ENCODE data around the gene EYA4. TPM values are rescaled to one million over a fixed set of nuclear protein-coding genes. Genes with fewer than 3 reads are reported as not detected.
"Not testable (repeated sequence)": the region's sequence is repeated elsewhere in the genome, so short reads cannot be mapped to it uniquely, and the experiment has no call there.

EYA4 gene
- total RNA-seq, 1 experiment from 2014 or later, result 55.3 TPM

DNA sequence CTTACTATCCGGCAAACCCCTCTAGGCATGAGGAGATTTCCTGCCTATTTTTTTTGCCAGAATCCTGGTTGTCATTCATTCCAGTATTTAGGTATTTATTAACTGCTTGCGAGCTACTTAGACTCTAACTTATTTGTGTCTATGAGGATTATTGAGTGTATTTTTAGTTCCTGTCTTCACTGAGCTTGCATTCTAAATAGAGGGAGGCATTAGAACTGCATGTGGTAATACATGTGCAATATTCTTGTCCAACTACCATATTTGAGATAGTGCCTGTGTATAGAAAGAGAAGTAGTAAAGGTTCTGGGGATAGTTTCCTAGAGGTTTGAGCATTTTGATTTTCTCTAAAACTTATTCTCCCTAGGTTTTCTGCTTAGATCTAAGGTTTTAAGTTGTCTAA, 308.9 kb downstream of the EYA4 start:
- no peak for DNase-seq (ENCODE audit: low read depth, low spot score)
- in situ Hi-C loops (cut with HindIII; ENCODE audit: low pct_unique_long_range_greater_than_20kb, low sequenced_read_pairs), result no loop called here

DNA sequence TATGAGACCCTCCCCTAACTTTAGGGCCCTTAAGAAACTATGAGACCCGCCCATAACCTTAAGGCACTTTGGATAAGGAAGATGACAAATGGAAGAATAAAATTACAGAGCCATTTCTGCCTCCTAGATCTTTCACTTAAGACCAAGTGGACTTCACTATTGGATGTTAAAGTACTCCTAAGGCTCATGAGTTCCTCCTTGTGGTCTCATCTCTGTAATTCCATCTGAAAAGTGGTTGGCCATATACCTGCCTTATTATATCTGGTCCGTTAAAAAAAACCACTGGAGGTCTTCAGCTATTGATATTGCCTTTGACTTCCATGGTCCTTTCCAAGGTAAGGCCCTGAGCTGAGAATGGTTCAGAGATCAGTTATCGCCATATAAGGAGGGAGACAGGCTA, 310.3 kb downstream of the EYA4 start:
- DNase-seq (ENCODE audit: low read depth, low spot score), result peak; percentile 32
- in situ Hi-C loops (cut with HindIII; ENCODE audit: low pct_unique_long_range_greater_than_20kb, low sequenced_read_pairs), result no loop called here

- DNase-seq (ENCODE audit: low read depth, low spot score), result no peak
- in situ Hi-C loops (cut with HindIII; ENCODE audit: low pct_unique_long_range_greater_than_20kb, low sequenced_read_pairs), result no loop called here
Measured at GRCh38 chr6:133551847-133552341, 310.7 kb downstream of the EYA4 start.

GRCh38 chr6:133553652-133554051, 312.5 kb downstream of the EYA4 start:
- DNase-seq (ENCODE audit: low read depth, low spot score), result peak; percentile 71
- in situ Hi-C loops (cut with HindIII; ENCODE audit: low pct_unique_long_range_greater_than_20kb, low sequenced_read_pairs), result no loop called here

DNA sequence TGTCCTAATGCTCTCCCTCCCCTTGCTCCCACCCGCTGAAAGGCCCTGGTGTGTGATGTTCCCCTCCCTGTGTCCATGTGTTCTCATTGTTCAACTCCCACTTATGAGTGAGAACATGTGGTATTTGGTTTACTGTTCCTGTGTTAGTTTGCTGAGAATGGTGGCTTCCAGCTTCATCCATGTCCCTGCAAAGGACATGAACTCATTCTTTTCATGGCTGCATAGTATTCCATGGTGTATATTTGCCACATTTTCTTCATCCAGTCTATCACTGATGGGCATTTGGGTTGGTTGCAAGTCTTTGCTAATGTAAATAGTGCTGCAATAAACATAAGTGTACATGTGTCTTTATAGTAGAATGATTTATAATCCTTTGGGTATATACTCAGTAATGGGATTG, 313.0 kb downstream of the EYA4 start:
- in situ Hi-C loops (cut with HindIII; ENCODE audit: low pct_unique_long_range_greater_than_20kb, low sequenced_read_pairs); DNase-seq (ENCODE audit: low read depth, low spot score): not testable (repeated sequence)

DNA sequence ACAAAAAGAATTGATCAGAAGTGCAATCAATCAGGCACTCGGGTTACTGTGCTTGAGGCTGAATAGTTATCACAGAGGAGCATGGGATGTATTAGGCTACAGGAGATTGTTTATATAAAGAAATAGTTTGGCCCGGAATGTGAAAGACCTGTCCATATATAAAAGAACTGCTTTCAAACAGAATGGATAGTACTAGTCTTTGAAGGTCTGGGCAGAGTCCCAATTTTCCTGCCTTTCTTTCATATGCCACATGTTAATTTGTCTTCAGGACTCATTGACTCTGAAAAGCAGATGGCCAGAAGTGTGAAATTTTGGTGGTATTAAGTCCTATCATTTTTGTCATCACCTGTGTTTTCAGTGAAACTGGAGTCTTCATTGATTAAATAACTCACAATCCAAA, 314.5 kb downstream of the EYA4 start:
- DNase-seq (ENCODE audit: low read depth, low spot score), result no peak
- in situ Hi-C loops (cut with HindIII; ENCODE audit: low pct_unique_long_range_greater_than_20kb, low sequenced_read_pairs), result no loop called here

- in situ Hi-C loops (cut with HindIII; ENCODE audit: low pct_unique_long_range_greater_than_20kb, low sequenced_read_pairs), result no loop called here
- no peak for DNase-seq (ENCODE audit: low read depth, low spot score)
Measured at GRCh38 chr6:133559926-133560325, 318.8 kb downstream of the EYA4 start.

- DNase-seq (ENCODE audit: low read depth, low spot score), result no peak
- in situ Hi-C loops (cut with HindIII; ENCODE audit: low pct_unique_long_range_greater_than_20kb, low sequenced_read_pairs), result no loop called here
Measured at GRCh38 chr6:133567636-133568035, 326.5 kb downstream of the EYA4 start.

DNA sequence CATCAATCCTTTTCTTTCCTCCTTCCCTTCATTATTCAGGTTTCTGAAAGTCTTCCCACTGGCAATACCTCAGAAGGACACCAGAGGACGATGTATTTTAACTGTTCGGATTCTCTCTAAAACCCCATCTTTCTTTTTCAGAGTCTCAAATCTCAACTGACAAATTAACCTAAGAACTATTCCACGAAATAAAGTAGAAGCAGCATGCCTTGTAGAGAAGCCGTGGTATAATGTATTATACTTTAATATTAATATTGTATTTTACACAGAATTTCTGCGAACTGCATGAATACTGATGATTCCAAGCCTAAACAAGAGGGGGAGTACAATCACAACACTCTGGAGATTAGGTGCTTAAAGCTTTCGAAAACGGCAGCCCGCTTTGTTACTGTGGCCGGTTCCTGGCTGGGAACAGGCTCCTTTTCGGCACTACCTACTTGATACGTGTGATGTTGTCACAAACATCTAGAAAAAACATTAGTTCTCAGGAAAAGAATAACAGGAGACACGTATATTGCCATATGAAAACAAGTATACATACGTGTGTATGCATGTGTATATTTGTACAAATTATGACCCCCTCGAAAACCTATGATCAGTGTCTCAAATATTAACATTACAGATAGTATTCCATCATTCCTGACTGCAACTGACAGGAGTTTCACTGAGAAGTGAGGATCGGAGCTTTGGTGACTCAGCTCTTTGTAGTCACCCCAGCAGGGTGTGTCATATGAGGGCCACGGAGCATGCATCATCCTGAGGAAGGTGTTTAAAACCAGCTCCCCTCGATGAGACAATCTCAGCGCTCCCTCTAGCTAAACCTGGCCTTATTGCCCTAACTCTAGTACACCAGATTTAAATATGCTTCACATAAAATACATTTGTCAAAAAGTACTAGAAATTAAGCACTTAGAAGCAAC, 328.1 kb downstream of the EYA4 start:
- in situ Hi-C loops (cut with HindIII; ENCODE audit: low pct_unique_long_range_greater_than_20kb, low sequenced_read_pairs), result no loop called here
- peak; percentile 85 for DNase-seq (ENCODE audit: low read depth, low spot score)

DNA sequence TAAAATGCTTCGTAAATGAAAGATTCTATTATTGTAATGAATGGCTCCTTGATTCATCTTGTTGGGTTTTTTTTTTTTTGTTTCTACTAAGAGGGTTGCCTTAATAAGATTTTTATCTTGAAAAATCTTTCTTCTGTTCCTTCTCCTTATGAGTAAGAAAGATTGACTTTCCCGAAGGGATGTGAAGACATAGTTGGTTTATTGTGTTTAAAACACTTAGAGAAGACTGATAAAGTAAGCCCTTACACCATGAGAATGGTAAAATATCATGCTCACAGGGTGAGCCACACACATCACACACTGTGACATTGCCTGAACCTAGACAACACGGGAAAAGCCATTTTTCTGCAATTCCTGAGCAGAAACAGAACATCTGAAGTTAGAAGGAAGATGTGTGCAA, 330.5 kb downstream of the EYA4 start:
- DNase-seq (ENCODE audit: low read depth, low spot score), result peak; percentile 63
- in situ Hi-C loops (cut with HindIII; ENCODE audit: low pct_unique_long_range_greater_than_20kb, low sequenced_read_pairs), result no loop called here

- in situ Hi-C loops (cut with HindIII; ENCODE audit: low pct_unique_long_range_greater_than_20kb, low sequenced_read_pairs), result no loop called here
Measured at GRCh38 chr6:133577851-133578250, 336.7 kb downstream of the EYA4 start.

More at GRCh38 chr6:133577851-133578250, 336.7 kb downstream of the EYA4 start:
- no peak for DNase-seq (ENCODE audit: low read depth, low spot score)

Data from SK-MEL-5 (cell line).